AG04450 (cell line): Measurements from ENCODE around the gene HSPE1. TPM values are rescaled to one million over a fixed set of nuclear protein-coding genes. Genes with fewer than 3 reads are reported as not detected.

Experiments used
- CTCF ChIA-PET: fragments of 300-600, 350-600 bp; formaldehyde crosslinking; extraction: SDS; loops from one replicate; lab custom pipeline; 2022; ENCODE audit warnings: antibody characterized with exemption, inconsistent platforms; lab: Charles Lee
- POLR2A ChIA-PET: fragments of 350-600 bp; formaldehyde crosslinking; extraction: SDS; loops from one replicate; lab custom pipeline; 2021; ENCODE audit warnings: antibody characterized with exemption, inconsistent platforms; lab: Yijun Ruan, JAX
- DNase-seq: peaks from one replicate; pipeline ENCODE4 v3.0.0-alpha.2; 2011; ENCODE audit warnings: low read depth, low spot score
- H3K27ac ChIP-seq: one replicate; pipeline ENCODE4 v1.5.1; 2012; ENCODE audit warnings: low read depth, low read length, control low read depth
- H3K27me3 ChIP-seq: one replicate; pipeline ENCODE4 v1.6.0; 2012; ENCODE audit warnings: low read length; ENCODE audit not compliant: control insufficient read depth, insufficient read depth
- H3K4me3 ChIP-seq: 2 replicates; pipeline ENCODE4 v1.5.1; 2011; ENCODE audit warnings: mild to moderate bottlenecking, low read depth, low read length, control low read depth
- H3K9me3 ChIP-seq: 2 replicates; pipeline ENCODE4 v1.5.1; 2012; ENCODE audit warnings: low read length; ENCODE audit not compliant: control insufficient read depth, insufficient read depth
- CTCF ChIP-seq: IDR thresholded peaks from 2 replicates; pipeline ENCODE4 v1.5.1; 2011; ENCODE audit warnings: low read depth, low read length, control low read depth, inconsistent platforms
- polyA plus RNA-seq: library from polyadenylated mRNA; depleted of rRNA; stranded (reverse); fragments of >200 nt; gene quantifications from 2 replicates; pipeline ENCODE4 v1.2.3, GENCODE V29; 2011

The HSPE1 gene
- polyA plus RNA-seq, 1 experiment = 134 TPM

GRCh38 chr2:197516393-197516761 is 16.2 kb downstream of the HSPE1 start:
- Histone ChIP-seq H3K9me3 (no peaks in the 10 kb centered on the region), H3K4me3 (peak overlapping the region; percentile 84), H3K27me3 (no peaks in the 10 kb centered on the region), H3K27ac (peak overlapping the region; percentile 31)
- TF ChIP-seq CTCF = no peak
- ChIA-PET POLR2A (interaction anchor here (0.6 to 3.3 kb wide), 7 partner anchors 10 to 196 kb away, joined by 3 to 47 read pairs (median 4); partner anchors contain the start of genes COQ10B, HSPD1, HSPE1 and SF3B1), CTCF (interaction anchor here (1.0 kb wide), 1 partner anchor 14 kb away, joined by 3 read pairs; no protein-coding TSS in a partner anchor)
- DNase-seq = no peak

GRCh38 chr2:197517150-197517549 is 17.0 kb downstream of the HSPE1 start:
- no peak for DNase-seq
- H3K4me3 ChIP-seq = peak overlapping the region; percentile 84
- CTCF ChIA-PET = no interaction called here
- no peaks in the 10 kb centered on the region for H3K9me3 ChIP-seq
- H3K27me3 ChIP-seq = no peaks in the 10 kb centered on the region
- POLR2A ChIA-PET = interaction anchor here (1.1 to 3.3 kb wide), 2 partner anchors 18 to 195 kb away, joined by 3 to 47 read pairs; partner anchors contain the start of genes HSPD1 and HSPE1
- no peak for TF ChIP-seq CTCF
- H3K27ac ChIP-seq = no peak overlapping the region

GRCh38 chr2:197538412-197538811 is 38.2 kb downstream of the HSPE1 start:
- Histone ChIP-seq H3K9me3 (no peaks in the 10 kb centered on the region), H3K27ac (no peak overlapping the region), H3K27me3 (no peaks in the 10 kb centered on the region), H3K4me3 (no peak overlapping the region)
- no peak for DNase-seq
- ChIA-PET POLR2A (no interaction called here), CTCF (interaction anchor here (0.7 kb wide), 1 partner anchor 15 kb away, joined by 4 read pairs; no protein-coding TSS in a partner anchor)
- TF ChIP-seq CTCF = no peak

- Histone ChIP-seq H3K4me3 (no peak overlapping the region), H3K27ac (no peak overlapping the region), H3K9me3 (no peaks in the 10 kb centered on the region), H3K27me3 (no peaks in the 10 kb centered on the region)
- ChIA-PET POLR2A (no interaction called here), CTCF (interaction anchor here (0.5 to 0.7 kb wide), 2 partner anchors 56 to 297 kb away, joined by 3 to 4 read pairs; no protein-coding TSS in a partner anchor)
- DNase-seq = no peak
- TF ChIP-seq CTCF = no peak
Measured at GRCh38 chr2:197539734-197540133, 39.6 kb downstream of the HSPE1 start.

- ChIA-PET CTCF (no interaction called here), POLR2A (no interaction called here)
- Histone ChIP-seq H3K4me3 (no peak overlapping the region), H3K9me3 (no peaks in the 10 kb centered on the region), H3K27ac (no peak overlapping the region), H3K27me3 (no peaks in the 10 kb centered on the region)
- TF ChIP-seq CTCF = no peak
- DNase-seq = no peak
Measured at GRCh38 chr2:197543206-197543605, 43.0 kb downstream of the HSPE1 start.
